Peyer's patch (tissue), 4 donors: ENCODE data around the gene RAB40C. TPM values are rescaled to one million over a fixed set of nuclear protein-coding genes. Genes with fewer than 3 reads are reported as not detected.

Experiments used
- DNase-seq, 3 donors: peaks; one replicate each; pipeline ENCODE4 v3.0.0-alpha.2; 2017 to 2019
- H3K27ac ChIP-seq, 4 donors: fragments of 200-600 bp; sonication (generic); one replicate each; pipeline ENCODE4 v1.5.1; 2016 to 2019
- H3K27me3 ChIP-seq, 2 donors: fragments of 200-600 bp; sonication (generic); one replicate each; pipeline ENCODE4 v1.5.1; 2019
- H3K36me3 ChIP-seq, 3 donors: fragments of 200-600 bp; sonication (generic); one replicate each; pipeline ENCODE4 v1.5.1; 2016 to 2019
- H3K4me1 ChIP-seq, 4 donors: fragments of 200-600 bp; sonication (generic); one replicate each; pipeline ENCODE4 v1.5.1; 2016 to 2019
- H3K4me3 ChIP-seq, 4 donors: fragments of 200-600 bp; sonication (generic); 1 replicate in 3 of 4; 2 replicates in 1 of 4; pipeline ENCODE4 v1.5.1; 2016 to 2019; ENCODE audit warnings: mild to moderate bottlenecking in 1 of 4
- H3K9me3 ChIP-seq, 4 donors: fragments of 200-600 bp; sonication (generic); one replicate each; pipeline ENCODE4 v1.5.1; 2016 to 2019; ENCODE audit warnings: mild to moderate bottlenecking in 1 of 4
- POLR2A ChIP-seq, 2 donors: fragments of 450-650 bp; IDR thresholded peaks; one replicate each; pipeline ENCODE4 v1.5.1; 2017; ENCODE audit warnings: antibody characterized with exemption in 2 of 2, mild to moderate bottlenecking in 2 of 2, moderate library complexity in 2 of 2
- total RNA-seq, 4 donors: library from RNA; depleted of rRNA; stranded (reverse); fragments of >200 nt; gene quantifications; one replicate each; pipeline ENCODE4 v1.1.0, GENCODE V29; 2016
- TF ChIP-seq, protein P1 (sequence below), 6 experiments: fragments of 450-650 bp in 4 of 6; fragments of 200-600 bp in 2 of 6; sonication (generic) in 1 of 6; IDR thresholded peaks; one replicate each; pipeline ENCODE4 v1.5.1; 2017 to 2019; ENCODE audit warnings: antibody characterized with exemption in 6 of 6, mild to moderate bottlenecking in 3 of 6, moderate library complexity in 1 of 6

Gene RAB40C
- total RNA-seq, 4 donors from 2014 or later = 27.2 to 83.6 (median 62.7) TPM

DNA sequence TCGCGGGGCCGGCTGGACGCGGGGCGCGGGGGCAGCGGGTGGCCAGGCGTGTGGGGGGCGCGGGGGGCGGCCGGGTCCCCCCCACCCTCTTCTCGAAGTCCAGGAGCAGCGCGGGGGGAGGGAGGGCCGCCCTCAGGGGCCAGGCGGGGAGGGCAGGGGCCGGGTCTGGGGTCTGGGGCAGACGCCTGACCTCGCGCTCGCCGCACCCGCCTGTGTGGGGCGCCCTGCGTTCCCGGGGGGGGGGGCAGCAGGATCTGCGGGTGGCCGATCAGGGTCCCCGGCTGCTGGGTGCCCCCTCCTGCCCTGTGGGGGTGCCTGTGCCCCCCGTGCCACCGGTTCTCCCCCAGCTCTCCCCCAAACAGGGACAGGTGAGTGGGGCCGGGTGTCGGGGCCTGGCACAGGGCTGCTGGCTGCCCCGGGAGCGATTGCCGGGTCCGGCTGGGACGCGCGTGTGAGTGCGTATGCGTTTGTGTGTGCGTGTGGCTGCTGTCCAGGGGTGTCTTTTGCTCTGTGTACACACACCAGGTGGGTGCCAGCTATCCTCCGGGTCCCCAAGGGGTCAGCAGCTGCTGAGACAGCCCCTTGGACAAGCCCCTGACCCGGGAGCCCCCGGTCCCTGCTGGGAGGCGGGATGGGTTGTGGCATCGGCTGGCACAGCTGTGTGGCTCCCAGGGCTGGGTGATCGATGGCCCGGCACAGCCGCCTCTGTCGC, 29.0 kb upstream of the RAB40C start:
- peaks cover 0 to 25% of the 10 kb centered on the region in 2 donors for H3K27me3 ChIP-seq
- no peak overlapping the region for H3K27ac ChIP-seq
- H3K9me3 ChIP-seq = no peaks in the 10 kb centered on the region
- no peaks in the 10 kb centered on the region for H3K36me3 ChIP-seq
- peak overlapping the region in 2 of 4 donors; percentile 6 to 27 for H3K4me3 ChIP-seq
- TF ChIP-seq POLR2A (IDR thresholded peaks at IDR 0.05) = no peak
- TF ChIP-seq, protein P1, sequence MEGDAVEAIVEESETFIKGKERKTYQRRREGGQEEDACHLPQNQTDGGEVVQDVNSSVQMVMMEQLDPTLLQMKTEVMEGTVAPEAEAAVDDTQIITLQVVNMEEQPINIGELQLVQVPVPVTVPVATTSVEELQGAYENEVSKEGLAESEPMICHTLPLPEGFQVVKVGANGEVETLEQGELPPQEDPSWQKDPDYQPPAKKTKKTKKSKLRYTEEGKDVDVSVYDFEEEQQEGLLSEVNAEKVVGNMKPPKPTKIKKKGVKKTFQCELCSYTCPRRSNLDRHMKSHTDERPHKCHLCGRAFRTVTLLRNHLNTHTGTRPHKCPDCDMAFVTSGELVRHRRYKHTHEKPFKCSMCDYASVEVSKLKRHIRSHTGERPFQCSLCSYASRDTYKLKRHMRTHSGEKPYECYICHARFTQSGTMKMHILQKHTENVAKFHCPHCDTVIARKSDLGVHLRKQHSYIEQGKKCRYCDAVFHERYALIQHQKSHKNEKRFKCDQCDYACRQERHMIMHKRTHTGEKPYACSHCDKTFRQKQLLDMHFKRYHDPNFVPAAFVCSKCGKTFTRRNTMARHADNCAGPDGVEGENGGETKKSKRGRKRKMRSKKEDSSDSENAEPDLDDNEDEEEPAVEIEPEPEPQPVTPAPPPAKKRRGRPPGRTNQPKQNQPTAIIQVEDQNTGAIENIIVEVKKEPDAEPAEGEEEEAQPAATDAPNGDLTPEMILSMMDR (IDR thresholded peaks at IDR 0.05) = no peak
- H3K4me1 ChIP-seq = peaks cover 0 to 19% (median 6%) of the 10 kb centered on the region in 4 donors
- no peak for DNase-seq

DNA sequence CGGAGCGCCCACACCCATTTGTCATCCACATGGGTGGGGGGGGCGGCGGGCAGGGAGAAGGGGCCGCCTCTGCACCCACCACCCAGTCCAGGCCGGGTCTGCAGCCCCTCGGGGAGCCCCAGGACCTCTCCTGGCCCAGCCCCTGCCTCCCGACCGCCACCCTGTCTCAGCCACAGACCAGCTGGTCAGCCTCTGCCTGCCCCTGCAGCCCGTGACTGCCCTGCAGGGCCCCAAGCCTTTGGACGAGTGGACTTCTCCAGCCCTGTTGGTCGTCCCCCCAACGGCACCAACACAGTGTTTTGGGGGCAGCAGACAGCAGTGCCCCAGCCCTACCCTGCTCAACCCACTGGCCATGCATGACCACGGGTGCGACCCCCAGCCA, 28.5 kb upstream of the RAB40C start:
- Histone ChIP-seq H3K4me1 (peaks cover 0 to 25% (median 11%) of the 10 kb centered on the region in 4 donors), H3K27me3 (peaks cover 0 to 25% of the 10 kb centered on the region in 2 donors), H3K9me3 (no peaks in the 10 kb centered on the region), H3K4me3 (no peak overlapping the region), H3K27ac (no peak overlapping the region), H3K36me3 (no peaks in the 10 kb centered on the region)
- TF ChIP-seq, protein P1 (IDR thresholded peaks at IDR 0.05) = no peak
- no peak for TF ChIP-seq POLR2A (IDR thresholded peaks at IDR 0.05)
- DNase-seq = no peak

GRCh38 chr16:561957-562938, 27.6 kb upstream of the RAB40C start:
- Histone ChIP-seq H3K27ac (no peak overlapping the region), H3K4me3 (no peak overlapping the region), H3K36me3 (no peaks in the 10 kb centered on the region), H3K27me3 (peaks cover 0 to 25% of the 10 kb centered on the region in 2 donors), H3K9me3 (no peaks in the 10 kb centered on the region), H3K4me1 (peaks cover 0 to 33% (median 16%) of the 10 kb centered on the region in 4 donors)
- TF ChIP-seq, protein P1 (IDR thresholded peaks at IDR 0.05) = no peak
- no peak for TF ChIP-seq POLR2A (IDR thresholded peaks at IDR 0.05)
- DNase-seq = no peak

DNA sequence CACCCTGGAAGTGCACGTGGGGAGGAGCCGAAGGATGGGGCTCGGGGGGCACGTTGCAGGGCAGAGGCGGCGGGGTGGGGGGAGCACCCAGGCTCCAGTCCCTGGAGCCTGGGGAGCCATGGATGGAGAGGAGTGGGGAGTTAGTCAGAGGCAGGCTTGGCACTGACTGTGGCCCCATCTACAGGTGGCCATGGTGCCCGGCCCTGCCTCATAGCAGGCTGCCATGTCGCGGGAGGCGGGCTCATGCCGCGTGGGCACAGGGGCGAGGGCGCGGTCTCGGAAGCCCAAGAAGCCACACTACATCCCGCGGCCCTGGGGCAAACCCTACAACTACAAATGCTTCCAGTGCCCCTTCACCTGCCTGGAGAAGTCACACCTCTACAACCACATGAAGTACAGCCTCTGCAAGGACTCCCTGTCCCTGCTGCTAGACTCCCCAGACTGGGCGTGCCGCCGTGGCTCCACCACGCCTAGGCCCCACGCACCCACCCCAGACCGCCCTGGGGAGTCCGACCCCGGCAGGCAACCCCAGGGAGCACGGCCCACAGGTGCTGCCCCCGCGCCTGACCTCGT, 26.7 kb upstream of the RAB40C start:
- H3K27ac ChIP-seq = no peak overlapping the region
- H3K36me3 ChIP-seq = no peaks in the 10 kb centered on the region
- TF ChIP-seq, protein P1 (IDR thresholded peaks at IDR 0.05) = no peak
- peaks cover 0 to 42% (median 22%) of the 10 kb centered on the region in 4 donors for H3K4me1 ChIP-seq
- DNase-seq = no peak
- H3K27me3 ChIP-seq = peaks cover 0 to 25% of the 10 kb centered on the region in 2 donors
- H3K9me3 ChIP-seq = no peaks in the 10 kb centered on the region
- H3K4me3 ChIP-seq = no peak overlapping the region

- no peak for DNase-seq
- Histone ChIP-seq H3K36me3 (no peaks in the 10 kb centered on the region), H3K9me3 (no peaks in the 10 kb centered on the region), H3K27ac (no peak overlapping the region), H3K4me3 (no peak overlapping the region), H3K27me3 (peaks cover 0 to 18% of the 10 kb centered on the region in 2 donors), H3K4me1 (peaks cover 7 to 42% (median 27%) of the 10 kb centered on the region in 4 donors)
- TF ChIP-seq, protein P1 (IDR thresholded peaks at IDR 0.05) = no peak
- TF ChIP-seq POLR2A (IDR thresholded peaks at IDR 0.05) = no peak
Observed at GRCh38 chr16:564690-565418, 25.0 kb upstream of the RAB40C start.
